ENCODE measurements around the gene FNTB.

The FNTB gene, protein sequence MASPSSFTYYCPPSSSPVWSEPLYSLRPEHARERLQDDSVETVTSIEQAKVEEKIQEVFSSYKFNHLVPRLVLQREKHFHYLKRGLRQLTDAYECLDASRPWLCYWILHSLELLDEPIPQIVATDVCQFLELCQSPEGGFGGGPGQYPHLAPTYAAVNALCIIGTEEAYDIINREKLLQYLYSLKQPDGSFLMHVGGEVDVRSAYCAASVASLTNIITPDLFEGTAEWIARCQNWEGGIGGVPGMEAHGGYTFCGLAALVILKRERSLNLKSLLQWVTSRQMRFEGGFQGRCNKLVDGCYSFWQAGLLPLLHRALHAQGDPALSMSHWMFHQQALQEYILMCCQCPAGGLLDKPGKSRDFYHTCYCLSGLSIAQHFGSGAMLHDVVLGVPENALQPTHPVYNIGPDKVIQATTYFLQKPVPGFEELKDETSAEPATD

DNA sequence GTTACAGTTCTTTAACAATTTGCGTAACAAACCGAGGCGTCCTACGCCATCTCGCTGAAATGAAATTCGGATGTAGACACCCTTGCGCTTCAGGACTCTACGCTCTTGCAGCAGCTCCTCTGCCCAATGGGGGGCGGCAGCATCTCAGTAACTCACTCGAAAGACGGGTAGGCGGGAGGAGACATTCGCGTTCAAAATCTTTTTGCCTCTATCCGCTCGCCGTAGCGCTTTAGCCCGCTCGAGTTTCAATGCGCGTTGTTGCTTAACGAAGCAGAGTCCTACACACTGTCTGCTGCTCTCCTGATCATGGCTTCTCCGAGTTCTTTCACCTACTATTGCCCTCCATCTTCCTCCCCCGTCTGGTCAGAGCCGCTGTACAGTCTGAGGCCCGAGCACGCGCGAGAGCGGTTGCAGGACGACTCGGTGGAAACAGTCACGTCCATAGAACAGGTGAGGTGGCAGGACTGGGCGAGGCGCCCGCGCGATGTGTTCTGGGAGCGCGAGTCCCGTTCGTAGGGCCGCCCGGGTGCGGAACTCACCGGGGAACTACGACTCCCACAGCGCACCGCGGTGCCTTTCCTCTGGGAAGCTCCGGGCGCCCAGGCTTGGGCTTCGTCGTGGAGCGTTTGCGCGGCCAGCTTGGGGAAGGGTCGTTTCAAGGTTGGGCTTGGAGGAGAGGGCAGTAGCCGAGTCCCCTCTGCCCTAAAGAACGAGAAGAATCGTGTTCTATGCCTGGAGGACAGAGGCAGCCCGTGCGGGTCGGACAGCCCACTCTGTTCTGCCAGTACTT lies at the start of gene FNTB:
FNTB (plus strand) TSS at position 248 of the 790 bp plus-strand sequence; CDS start at position 307, 59 bp downstream.
- DNase-seq, result peak; percentile 71

DNA sequence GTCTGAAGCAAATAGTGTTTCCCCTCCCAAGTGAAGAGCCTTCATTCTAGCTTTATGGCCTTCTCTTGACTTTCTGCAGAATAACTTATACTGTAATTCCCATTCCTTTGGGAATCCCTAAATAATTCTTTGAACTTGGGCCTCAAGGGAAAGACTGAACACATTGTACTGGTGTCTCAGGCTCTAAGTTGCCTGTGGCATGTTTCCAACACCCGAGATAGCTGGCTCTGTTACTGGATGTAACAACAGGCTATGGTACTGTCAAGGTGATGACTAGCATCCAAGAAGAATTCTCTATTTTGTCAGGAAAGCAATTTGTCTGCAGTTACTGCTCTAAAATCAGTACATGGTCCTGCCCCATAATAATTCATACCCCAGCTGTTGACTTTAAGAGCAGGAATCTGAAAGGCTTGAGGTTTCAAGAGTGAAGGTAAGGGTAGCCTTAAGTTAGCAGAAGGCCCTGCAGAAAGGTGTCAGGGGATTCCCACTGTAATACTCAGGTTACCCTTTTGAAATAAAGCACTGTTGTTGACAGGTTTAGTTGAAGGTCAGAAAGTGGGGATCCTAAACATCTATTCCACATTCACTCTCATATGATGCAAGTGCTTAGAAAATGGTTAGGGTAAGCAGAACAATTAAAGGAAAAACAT lies 49.4 kb upstream of the FNTB start:
- DNase-seq, result no peak

DNA sequence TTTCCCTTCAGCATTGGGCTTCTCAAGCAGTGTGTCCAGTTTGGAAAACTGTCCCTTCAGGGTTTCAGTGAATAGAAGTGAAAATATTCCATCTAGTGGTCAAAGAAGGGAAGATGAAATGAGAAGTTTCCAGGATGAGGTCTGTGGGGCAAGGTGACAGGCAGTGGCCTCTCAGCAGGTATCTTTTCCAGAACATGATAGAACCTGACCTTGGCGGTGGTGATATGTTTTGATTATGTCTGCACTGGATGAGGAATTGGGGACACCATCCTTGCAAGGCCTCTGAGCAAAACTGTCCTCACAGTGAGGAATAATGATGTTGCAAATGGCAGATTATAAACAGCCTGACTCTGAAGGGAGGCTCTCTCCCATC lies 48.9 kb upstream of the FNTB start:
- DNase-seq, result no peak

DNA sequence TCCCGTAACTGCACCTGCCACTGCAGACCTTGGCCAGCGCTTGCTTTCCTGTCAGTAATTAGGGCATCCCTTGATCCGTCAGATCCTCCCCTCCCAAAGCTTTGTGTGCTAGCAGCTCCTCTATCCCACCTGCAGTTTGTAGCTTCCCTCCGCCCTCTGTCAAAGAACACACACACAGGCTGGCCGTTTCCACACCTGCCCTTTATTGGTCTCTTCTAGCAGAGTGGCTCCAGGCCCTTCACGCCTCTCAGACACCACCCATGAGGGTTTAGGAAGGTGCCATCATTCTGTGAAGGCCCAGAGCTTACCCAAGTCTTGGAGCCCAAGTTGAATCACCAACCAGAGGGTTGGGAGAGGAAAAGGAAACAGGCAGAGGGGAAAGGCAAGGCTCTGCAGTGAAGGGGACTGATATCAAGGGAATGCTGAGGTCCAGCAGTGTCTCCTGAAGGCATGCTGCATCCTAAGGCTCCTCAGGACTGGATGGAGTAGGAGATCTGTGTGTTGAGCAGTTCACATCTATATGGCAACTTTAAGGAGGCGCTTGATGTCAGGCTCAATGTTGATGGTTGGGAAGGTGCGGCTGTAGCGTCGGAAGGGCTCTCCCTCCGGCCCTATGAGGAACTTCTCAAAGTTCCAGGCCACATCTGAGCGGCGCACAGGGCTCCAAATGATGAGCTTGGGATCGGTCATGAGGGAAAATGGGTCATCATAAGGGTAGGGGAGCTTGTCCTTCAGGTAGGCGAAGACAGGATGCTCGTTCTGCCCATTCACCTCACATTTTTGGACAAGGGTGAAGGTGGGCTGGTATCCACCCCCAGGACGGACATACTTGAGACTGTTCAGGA lies 47.5 kb upstream of the FNTB start:
- DNase-seq, result no peak

DNA sequence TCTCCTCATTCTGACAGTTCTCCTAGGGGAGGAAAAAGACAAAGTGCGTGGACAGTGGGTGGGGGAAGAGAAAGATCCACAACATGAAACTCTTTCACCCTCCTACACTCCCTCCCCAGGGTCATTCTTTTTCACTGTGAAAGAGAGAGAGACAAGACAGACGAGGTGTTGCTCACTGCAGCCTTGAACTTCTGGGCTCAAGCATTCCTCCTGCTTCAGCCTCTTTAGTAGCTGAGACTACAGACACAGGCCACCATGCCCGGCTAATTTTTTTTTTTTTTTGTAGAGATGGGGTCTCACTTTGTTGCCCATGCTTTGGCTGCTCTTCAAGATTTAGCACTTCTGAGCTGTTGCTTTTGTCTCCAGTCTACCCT lies 46.9 kb upstream of the FNTB start:
- DNase-seq, result no peak

DNA sequence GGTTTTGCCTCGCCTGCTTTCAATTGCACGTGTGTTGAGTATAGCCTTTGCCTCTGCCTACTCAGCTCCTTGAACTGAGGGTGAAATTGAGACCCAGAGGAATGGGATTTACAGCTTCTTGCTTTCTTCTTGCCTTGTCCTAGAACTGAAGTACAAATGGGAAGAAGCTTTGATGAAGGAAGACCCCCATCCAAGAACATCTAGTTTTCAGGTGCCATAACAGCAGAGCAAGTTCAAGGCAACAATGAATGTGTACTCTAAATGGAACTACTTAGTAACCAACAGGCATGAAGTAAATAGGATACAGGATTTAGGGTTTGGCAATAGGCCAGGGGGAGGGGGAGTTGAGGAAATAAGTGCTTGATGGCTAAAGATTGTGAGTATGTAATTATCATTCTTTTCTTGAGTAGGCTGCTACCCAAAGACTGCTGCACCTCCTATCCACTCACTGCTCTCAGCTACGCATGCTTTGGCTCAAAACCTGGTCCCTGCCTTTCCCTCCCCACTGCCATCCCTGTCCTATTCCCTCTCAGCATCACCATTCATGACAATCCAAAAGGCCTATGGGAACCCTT lies 46.3 kb upstream of the FNTB start:
- DNase-seq, result no peak

DNA sequence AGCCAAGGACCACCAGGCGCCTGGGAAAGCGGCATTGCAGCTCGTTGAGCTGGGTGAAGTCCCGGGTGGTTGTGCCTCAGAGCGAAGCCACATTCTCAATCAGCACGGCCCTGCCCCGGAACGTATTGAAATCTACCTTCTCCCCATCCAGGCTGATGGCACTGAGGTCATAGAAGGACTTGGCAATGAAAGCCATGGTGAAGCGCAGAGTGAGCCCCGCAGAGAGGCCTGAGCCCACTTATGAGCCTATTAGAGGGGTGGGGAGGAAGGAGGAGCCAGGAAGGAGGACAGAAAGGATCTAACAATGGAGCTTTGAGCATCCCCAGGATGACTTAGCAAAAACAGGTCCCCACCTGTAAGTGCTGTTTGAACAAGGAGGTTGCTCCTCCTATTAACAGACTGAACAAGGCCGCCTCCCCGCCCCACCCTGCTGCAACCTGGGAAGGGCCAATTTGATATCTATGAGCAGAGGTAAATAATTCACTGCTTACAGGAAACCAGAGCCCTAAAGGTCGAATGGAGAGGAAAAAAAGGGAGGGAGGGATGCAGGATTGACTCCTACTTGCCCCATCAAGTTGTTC lies 44.1 kb upstream of the FNTB start, which contains the start of gene GPX2:
GPX2 (minus strand) TSS at position 215 of the 581 bp plus-strand sequence; CDS start at position 196, 19 bp downstream.
- no peak for DNase-seq

DNA sequence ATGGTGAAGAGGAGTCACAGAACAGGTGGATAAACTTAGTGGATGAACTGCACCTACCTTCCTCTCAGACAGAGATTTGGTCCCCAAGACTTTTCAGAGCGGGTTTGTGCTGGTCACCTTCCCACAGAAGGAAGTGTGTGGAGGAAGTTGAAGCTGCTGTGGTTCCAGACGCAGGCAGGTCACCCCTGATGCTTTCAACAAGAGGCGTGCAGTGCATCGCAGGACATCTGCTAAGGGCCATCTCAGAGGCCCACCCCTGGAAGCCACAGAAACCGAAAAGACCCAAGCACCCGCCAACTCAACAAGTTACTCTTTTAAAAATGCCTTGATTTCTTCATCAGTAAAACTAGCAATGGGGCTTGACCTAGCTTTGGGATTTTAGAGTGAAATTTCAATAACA lies 43.1 kb upstream of the FNTB start:
- DNase-seq, result no peak

DNA sequence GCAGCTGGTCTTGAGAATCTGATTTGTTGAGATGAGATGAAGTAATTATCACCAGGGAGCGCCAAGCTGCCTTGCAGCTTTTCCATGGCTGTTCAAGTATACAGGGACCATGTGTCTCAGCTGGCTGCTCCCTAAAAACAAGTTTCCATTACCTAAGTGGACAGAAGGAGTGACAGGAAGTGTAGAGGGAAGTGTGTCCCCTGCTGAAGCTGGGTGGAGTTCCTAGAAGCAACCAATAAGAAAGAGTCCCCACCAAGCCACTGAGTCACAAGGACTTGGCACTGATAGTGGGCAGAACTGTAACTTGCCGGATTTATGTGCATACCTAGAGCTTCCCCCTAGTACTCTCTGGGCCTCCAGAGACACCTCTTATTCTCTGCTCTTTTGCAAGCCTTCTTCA lies 42.7 kb upstream of the FNTB start:
- no peak for DNase-seq

DNA sequence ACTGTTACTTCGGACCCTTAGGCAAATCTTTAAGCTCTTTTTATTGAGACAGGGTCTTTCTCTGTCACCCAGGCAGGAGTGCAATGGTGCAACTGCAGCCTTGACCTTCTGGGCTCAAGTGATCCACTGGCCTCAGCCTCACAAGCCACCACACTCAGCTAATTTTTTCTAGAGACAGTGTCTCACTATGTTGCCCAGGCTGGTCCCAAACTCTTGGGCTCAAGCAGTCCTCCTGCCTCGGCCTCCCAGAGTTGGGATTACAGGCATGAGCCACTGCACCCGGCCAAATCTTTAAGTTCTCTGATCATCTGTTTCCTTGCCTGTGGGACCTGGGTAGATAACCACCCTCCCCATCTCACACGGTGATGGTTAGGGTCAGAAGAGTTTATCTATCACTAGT lies 41.8 kb upstream of the FNTB start:
- no peak for DNase-seq

DNA sequence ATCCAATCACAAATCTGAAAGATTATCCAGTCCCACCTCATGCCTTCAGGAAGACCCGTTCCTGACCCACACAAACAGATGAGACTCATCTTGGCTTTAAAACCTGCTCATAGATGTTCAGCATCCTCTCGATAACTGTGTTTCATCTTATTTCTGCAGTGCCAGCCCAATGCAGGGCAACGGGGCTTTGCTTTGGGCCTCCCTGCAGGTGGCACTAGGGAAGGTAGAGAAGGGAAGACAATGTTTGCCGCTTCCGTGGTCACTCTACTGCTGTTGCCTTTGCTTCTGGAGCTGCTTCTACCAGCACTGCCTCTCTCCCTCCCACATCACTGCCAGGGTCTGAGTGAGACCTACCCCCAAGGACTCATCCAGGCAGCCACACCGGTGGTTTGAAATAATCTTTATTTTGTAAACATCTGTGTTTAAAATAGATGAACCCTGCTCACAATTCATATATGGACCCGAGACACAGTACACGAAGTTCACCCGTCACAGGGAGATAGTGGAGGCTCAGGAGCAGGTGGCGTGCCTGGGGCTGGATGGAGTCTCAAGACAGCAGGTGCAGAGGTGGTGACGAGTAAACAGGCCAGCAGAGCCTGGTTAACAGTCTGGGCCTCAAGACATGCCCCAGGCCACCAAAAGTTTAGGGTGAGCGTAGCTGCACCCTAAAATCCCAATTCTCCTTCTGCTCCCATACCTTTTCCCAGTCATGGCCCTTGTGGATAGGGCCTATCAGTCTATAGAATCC lies 41.1 kb upstream of the FNTB start:
- DNase-seq, result no peak

DNA sequence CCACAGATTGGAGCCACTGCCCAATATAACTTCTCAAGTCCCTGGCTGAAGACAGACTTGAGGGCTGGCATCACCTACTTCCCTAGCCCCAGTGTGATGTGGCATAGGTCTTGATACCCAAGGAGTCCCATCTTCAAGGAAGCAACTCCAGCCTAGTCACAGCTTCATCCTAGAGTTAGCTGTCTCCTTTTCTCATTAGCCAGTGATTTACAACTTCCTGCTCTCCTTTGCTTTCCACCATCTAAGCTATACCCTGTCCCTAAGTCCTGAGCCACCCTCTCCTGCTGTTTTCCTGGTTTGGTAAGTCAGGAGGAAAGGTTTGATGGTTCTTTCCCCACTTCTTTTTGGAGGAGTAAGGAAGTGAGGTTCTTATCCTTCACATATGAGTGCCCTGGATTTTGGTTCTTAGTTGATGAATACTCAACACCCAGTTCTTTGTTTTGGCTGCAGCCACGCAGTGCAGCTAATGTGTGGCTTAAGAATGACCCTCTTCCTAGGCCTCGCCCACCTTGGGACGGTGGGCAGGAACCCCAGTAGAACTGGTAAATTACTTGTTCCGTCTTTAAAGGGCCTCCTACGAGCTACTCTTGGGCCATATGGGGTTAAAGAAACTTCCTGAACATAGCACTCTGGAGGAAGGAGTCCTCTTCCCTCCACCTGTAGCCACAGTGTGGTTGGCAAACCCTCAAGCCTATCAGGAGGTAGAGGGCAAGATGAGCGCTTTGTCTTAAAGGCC lies 40.2 kb upstream of the FNTB start:
- DNase-seq, result no peak

DNA sequence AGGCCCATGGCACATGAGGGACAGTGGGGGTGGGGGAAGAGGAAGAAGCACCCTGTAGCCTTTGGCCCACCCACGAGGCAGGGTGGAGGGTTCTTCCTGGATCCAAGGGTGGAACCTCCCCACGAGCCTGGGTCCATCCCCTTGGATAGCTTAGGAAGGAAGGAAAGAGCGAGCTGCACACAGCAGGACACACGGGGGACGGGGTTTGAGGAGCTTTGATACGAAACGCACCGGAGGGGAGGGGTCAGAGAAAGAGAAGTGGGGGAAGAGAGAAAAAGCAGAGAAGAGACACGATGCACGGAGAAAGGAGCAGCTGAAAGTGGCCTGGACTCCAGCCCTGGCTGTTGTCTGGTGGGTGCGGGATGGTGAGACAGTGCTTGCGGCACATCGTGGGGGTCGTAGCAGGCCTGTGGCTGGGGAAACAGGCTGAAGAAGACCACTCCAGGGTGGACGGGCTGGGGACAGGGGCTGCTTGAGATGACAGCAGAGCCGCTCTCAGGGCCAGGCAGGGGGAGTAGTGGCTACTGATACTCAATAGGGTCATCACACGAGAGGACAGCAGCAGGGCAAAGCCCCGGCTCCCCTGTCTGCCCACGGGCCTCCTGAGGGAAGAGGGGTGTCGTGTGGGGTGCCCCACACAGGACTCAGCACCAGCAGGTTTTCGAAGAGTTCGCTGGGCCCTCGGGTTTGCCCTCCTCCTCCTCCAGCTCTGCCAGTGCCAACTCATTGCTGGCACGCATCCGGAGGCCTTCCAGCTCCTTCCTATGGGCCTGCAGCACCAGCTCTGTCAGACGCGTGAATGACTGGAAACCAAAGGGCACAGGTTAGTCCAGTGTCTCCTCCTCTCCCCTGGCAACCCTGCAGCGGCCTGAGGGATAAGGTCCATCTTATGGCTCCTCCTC lies 38.7 kb upstream of the FNTB start:
- DNase-seq, result no peak

DNA sequence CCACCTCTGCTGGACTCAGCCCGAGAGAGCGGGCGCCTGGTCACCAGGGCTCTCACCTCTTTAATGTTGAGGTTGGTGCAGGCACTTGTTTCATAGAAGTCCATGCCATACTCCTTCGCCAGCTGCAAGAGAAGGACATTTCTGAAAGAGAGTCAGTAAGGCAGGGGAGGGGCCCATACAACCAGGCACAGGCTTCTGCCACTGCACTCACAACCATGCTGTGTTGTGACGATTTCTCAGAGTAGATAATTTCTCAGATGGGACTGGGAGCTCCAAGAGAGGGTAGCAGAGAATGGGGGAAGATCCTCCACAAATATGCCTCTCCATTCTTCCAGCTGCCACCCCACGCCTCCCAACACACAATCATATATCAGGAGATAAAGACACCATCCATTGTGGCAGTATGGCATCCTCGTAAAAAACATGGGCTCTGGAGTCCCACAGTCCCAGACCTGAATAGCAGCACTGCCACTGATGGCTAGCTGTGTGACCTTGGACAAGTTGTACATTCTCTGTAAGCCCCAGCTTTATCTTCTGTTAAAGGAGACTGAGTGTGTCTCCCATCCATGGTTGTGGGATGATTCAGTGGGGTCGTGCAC lies 38.0 kb upstream of the FNTB start:
- no peak for DNase-seq

DNA sequence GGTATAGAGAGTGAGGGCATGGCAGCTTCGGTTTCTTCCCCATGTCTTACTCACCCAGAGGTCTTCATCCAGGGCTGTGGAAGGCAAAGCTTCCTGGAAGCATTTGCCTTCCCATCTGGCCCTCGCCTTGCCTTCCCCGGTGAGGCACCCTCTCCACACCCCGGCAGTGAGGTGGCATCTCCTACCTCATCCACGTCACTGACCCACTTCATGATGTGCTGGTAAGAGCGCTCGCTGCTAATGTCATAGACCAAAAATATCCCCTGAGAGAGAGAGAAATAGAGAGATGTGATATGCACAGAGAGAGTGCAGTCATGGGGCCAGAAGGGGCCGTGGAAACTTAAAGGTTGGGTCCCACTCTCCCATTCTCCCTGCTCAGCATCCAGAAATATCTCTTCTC lies 35.8 kb upstream of the FNTB start:
- no peak for DNase-seq

DNA sequence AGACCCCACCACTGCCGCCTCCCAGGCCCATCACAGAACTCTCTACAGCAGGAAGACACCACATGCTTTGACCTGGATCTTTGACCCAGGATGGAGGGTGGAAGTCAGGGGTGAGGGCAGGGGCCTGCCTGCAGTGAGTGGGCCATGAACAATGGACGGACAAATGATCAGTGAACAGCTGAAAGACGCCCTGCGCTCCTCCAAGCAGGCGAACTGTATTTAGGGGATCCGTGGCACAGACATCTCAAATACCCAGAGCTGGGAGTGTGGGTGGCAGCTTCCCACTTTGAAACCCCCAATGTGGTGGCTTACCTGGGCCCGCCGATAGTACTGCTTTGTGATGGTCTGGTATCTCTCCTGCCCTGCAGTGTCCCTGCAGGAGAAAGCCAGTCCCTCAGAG lies 35.4 kb upstream of the FNTB start:
- DNase-seq, result no peak

DNA sequence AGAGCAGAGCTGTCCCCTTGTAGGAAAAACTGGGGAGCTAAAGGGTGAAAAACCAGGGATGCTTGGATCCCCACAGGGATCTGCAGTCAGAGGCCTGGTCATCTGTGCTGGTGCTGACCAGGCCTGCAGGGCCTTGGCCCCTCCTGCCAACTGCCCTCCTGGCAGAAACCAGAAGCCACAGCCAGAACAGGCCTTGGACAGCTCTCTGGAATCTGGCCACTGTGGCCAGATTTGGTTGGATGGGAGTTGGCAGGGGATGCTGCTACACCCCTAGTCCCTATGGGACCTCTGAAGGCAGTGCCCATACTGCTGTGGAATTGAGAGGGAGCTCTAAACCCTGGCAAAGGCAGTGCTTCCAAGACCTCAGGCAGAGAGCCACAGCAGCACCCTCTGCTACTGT lies 35.0 kb upstream of the FNTB start:
- no peak for DNase-seq

DNA sequence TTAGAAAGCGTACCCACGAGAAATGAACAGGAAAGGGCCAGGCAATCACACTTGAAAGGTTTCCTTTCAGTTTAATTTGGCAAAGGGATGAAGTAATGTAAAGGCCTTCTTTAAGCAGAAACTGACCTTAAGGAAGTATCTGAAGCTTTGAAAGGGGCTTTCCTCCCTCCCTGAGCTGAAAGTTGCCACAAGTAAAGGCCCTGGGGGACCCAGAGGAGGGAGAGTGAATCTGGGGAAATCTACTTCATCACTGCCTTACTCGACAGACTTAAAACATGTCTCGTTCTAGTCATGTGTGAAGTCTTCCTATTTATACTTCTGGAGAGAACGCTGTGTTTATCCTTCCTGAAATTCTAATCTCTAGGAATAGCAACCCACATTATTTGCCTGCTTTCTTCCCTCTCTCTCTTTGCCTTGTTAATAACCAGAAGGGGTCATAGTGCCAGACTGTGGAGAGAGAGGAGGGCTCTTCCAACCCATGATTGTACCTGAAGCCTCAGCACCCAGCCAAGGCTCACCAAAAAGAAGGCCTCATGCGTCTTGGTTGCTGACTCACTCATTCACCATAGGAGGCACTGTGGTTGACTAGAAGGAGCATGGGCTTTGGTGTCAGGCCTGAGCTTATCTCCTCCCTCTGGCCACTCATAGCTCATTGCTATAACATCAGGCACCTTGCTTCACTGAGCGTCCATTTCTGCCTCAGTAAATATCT lies 33.9 kb upstream of the FNTB start:
- no peak for DNase-seq

Data from GOT3 (cell line).